ENCODE measurements around the gene NPM1. TPM values are rescaled to one million over a fixed set of nuclear protein-coding genes. Genes with fewer than 3 reads are reported as not detected.
A peak's percentile ranks its signal among the peaks of the same experiment; 100 is the strongest.

Gene NPM1
- polyA plus RNA-seq, 3 donors, result 1,545 to 1,771 (median 1,563) TPM

- no peak for DNase-seq
Measured at GRCh38 chr5:171421331-171422262, 33.9 kb downstream of the NPM1 start.

- no peak for DNase-seq
Measured at GRCh38 chr5:171422495-171422894, 34.8 kb downstream of the NPM1 start.

GRCh38 chr5:171422902-171423663, 35.4 kb downstream of the NPM1 start:
- DNase-seq, result peak; percentile 48

- DNase-seq, result no peak
Measured at GRCh38 chr5:171424726-171425125, 37.1 kb downstream of the NPM1 start.

- no peak for DNase-seq
Measured at GRCh38 chr5:171425596-171426244, 38.1 kb downstream of the NPM1 start.

GRCh38 chr5:171426266-171426665, 38.6 kb downstream of the NPM1 start:
- no peak for DNase-seq

GRCh38 chr5:171426680-171427079, 39.0 kb downstream of the NPM1 start:
- DNase-seq, result no peak

- no peak for DNase-seq
Measured at GRCh38 chr5:171427318-171428167, 39.9 kb downstream of the NPM1 start.

GRCh38 chr5:171428168-171428696, 40.6 kb downstream of the NPM1 start:
- DNase-seq, result no peak

- DNase-seq, result no peak
Measured at GRCh38 chr5:171428809-171429542, 41.3 kb downstream of the NPM1 start.

- no peak for DNase-seq
Measured at GRCh38 chr5:171429543-171429910, 41.9 kb downstream of the NPM1 start.

GRCh38 chr5:171431251-171431777, 43.7 kb downstream of the NPM1 start:
- DNase-seq, result no peak

GRCh38 chr5:171432076-171432475, 44.4 kb downstream of the NPM1 start:
- no peak for DNase-seq

GRCh38 chr5:171432583-171433351, 45.1 kb downstream of the NPM1 start:
- DNase-seq, result no peak

- no peak for DNase-seq
Measured at GRCh38 chr5:171433352-171433698, 45.7 kb downstream of the NPM1 start.

- no peak for DNase-seq
Measured at GRCh38 chr5:171433982-171434676, 46.5 kb downstream of the NPM1 start.

- DNase-seq, result no peak
Measured at GRCh38 chr5:171434874-171435273, 47.2 kb downstream of the NPM1 start.

- no peak for DNase-seq
Measured at GRCh38 chr5:171435908-171436307, 48.3 kb downstream of the NPM1 start.

- no peak for DNase-seq
Measured at GRCh38 chr5:171436804-171437285, 49.2 kb downstream of the NPM1 start.
